GM18499 (cell line): ENCODE measurements around the gene GLYATL3.

Experiments used
- ATAC-seq: cut with Tn5 transposase; IDR thresholded peaks from one replicate; pipeline ENCODE4 v1.9.1; 2021; ENCODE audit warnings: moderate number of reproducible peaks; ENCODE audit not compliant: insufficient read depth, unreplicated experiment

GLYATL3 gene

GRCh38 chr6:49541936-49542335 is 42.2 kb downstream of the GLYATL3 start:
- ATAC-seq: no peak

- no peak for ATAC-seq
These were observed 43.5 kb downstream of the GLYATL3 start for GRCh38 chr6:49543087-49543858.

GRCh38 chr6:49546331-49546730 is 46.6 kb downstream of the GLYATL3 start:
- no peak for ATAC-seq

GRCh38 chr6:49548613-49549304 is 49.0 kb downstream of the GLYATL3 start:
- no peak for ATAC-seq

GRCh38 chr6:49549691-49550491 is 50.2 kb downstream of the GLYATL3 start:
- ATAC-seq: no peak

- peak; percentile 51 for ATAC-seq
These were observed 50.9 kb downstream of the GLYATL3 start, which contains the start of gene C6orf141 for GRCh38 chr6:49550492-49551077. Gene C6orf141 (plus strand): TSS chr6:49550668. CDS start chr6:49550793, 125 bp downstream.

- peak; percentile 22 for ATAC-seq
These were observed 51.5 kb downstream of the GLYATL3 start for GRCh38 chr6:49551078-49551865.

- ATAC-seq: peak; percentile 30
These were observed 52.1 kb downstream of the GLYATL3 start for GRCh38 chr6:49551866-49552129.

GRCh38 chr6:49552596-49552995 is 52.9 kb downstream of the GLYATL3 start:
- ATAC-seq: no peak

GRCh38 chr6:49553384-49553783 is 53.7 kb downstream of the GLYATL3 start:
- ATAC-seq: no peak

GRCh38 chr6:49555951-49556350 is 56.2 kb downstream of the GLYATL3 start:
- no peak for ATAC-seq

- no peak for ATAC-seq
These were observed 56.7 kb downstream of the GLYATL3 start for GRCh38 chr6:49556429-49556837.

- no peak for ATAC-seq
These were observed 57.5 kb downstream of the GLYATL3 start for GRCh38 chr6:49557177-49557576.

GRCh38 chr6:49558238-49558637 is 58.5 kb downstream of the GLYATL3 start:
- no peak for ATAC-seq

GRCh38 chr6:49563006-49563886 is 63.5 kb downstream of the GLYATL3 start:
- no peak for ATAC-seq

- no peak for ATAC-seq
These were observed 64.8 kb downstream of the GLYATL3 start for GRCh38 chr6:49564552-49564951.

GRCh38 chr6:49565261-49565660 is 65.5 kb downstream of the GLYATL3 start:
- ATAC-seq: no peak

- no peak for ATAC-seq
These were observed 66.1 kb downstream of the GLYATL3 start for GRCh38 chr6:49565855-49566254.

GRCh38 chr6:49570474-49571079 is 70.9 kb downstream of the GLYATL3 start:
- no peak for ATAC-seq
